A204.1 (cell line): Measurements from ENCODE around the gene NOC3L.

Source experiments
- FAIRE-seq: peaks from 2 replicates; lab custom pipeline; 2012; peaks lifted over from hg19 to GRCh38; lab: Jason Lieb, UNC

Gene NOC3L

GRCh38 chr10:94299417-94299816, 63.3 kb downstream of the NOC3L start:
- no peak for FAIRE-seq

GRCh38 chr10:94294168-94294567, 68.6 kb downstream of the NOC3L start:
- no peak for FAIRE-seq

GRCh38 chr10:94293354-94293753, 69.4 kb downstream of the NOC3L start:
- no peak for FAIRE-seq

- no peak for FAIRE-seq
Measured at GRCh38 chr10:94292434-94293090, 70.2 kb downstream of the NOC3L start.

- FAIRE-seq = no peak
Measured at GRCh38 chr10:94288361-94289101, 74.2 kb downstream of the NOC3L start.

GRCh38 chr10:94287336-94287735, 75.4 kb downstream of the NOC3L start:
- no peak for FAIRE-seq

GRCh38 chr10:94286901-94287300, 75.8 kb downstream of the NOC3L start:
- FAIRE-seq = no peak

- no peak for FAIRE-seq
Measured at GRCh38 chr10:94285271-94285670, 77.5 kb downstream of the NOC3L start.
